HL-60 (cell line): Measurements from ENCODE around the gene TMEM190.
"Not testable (repeated sequence)": the region's sequence is repeated elsewhere in the genome, so short reads cannot be mapped to it uniquely, and the experiment has no call there.

Experiments used
- TF ChIP-seq, protein P1 (sequence below): IDR thresholded peaks from one replicate; pipeline ENCODE4 v1.5.1; 2011; ENCODE audit warnings: low read length, control low read depth, inconsistent platforms; ENCODE audit not compliant: insufficient read depth
- TF ChIP-seq, protein P2 (sequence below): IDR thresholded peaks from 2 replicates; pipeline ENCODE4 v1.6.1; 2012; ENCODE audit warnings: low read depth; ENCODE audit not compliant: insufficient replicate concordance

DNA sequence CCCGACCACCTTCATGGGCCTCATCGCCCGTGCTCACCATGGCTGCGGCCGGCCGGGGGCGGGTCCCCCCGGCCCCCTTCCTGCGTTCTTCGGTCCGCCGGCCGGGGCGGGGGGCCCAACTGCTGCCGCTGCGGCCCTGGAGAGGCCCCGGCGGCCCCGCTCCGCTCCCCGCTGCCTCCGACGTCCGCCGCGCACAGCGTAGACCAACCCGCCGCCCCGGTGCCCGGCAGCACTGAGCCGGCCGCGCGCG is 30.8 kb downstream of the TMEM190 start, which contains the start of gene UBE2S:
- TF ChIP-seq, protein P1, sequence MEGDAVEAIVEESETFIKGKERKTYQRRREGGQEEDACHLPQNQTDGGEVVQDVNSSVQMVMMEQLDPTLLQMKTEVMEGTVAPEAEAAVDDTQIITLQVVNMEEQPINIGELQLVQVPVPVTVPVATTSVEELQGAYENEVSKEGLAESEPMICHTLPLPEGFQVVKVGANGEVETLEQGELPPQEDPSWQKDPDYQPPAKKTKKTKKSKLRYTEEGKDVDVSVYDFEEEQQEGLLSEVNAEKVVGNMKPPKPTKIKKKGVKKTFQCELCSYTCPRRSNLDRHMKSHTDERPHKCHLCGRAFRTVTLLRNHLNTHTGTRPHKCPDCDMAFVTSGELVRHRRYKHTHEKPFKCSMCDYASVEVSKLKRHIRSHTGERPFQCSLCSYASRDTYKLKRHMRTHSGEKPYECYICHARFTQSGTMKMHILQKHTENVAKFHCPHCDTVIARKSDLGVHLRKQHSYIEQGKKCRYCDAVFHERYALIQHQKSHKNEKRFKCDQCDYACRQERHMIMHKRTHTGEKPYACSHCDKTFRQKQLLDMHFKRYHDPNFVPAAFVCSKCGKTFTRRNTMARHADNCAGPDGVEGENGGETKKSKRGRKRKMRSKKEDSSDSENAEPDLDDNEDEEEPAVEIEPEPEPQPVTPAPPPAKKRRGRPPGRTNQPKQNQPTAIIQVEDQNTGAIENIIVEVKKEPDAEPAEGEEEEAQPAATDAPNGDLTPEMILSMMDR = not testable (repeated sequence)
- TF ChIP-seq, protein P2, sequence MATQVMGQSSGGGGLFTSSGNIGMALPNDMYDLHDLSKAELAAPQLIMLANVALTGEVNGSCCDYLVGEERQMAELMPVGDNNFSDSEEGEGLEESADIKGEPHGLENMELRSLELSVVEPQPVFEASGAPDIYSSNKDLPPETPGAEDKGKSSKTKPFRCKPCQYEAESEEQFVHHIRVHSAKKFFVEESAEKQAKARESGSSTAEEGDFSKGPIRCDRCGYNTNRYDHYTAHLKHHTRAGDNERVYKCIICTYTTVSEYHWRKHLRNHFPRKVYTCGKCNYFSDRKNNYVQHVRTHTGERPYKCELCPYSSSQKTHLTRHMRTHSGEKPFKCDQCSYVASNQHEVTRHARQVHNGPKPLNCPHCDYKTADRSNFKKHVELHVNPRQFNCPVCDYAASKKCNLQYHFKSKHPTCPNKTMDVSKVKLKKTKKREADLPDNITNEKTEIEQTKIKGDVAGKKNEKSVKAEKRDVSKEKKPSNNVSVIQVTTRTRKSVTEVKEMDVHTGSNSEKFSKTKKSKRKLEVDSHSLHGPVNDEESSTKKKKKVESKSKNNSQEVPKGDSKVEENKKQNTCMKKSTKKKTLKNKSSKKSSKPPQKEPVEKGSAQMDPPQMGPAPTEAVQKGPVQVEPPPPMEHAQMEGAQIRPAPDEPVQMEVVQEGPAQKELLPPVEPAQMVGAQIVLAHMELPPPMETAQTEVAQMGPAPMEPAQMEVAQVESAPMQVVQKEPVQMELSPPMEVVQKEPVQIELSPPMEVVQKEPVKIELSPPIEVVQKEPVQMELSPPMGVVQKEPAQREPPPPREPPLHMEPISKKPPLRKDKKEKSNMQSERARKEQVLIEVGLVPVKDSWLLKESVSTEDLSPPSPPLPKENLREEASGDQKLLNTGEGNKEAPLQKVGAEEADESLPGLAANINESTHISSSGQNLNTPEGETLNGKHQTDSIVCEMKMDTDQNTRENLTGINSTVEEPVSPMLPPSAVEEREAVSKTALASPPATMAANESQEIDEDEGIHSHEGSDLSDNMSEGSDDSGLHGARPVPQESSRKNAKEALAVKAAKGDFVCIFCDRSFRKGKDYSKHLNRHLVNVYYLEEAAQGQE = peak; percentile 66
